HG03159 (cell line): Measurements from ENCODE around the gene SPATA46.

Source experiments
- ATAC-seq: cut with Tn5 transposase; IDR thresholded peaks from one replicate; pipeline ENCODE4 v1.9.1; 2021; ENCODE audit warnings: mild to moderate bottlenecking, moderate library complexity; ENCODE audit not compliant: unreplicated experiment

The SPATA46 gene

DNA sequence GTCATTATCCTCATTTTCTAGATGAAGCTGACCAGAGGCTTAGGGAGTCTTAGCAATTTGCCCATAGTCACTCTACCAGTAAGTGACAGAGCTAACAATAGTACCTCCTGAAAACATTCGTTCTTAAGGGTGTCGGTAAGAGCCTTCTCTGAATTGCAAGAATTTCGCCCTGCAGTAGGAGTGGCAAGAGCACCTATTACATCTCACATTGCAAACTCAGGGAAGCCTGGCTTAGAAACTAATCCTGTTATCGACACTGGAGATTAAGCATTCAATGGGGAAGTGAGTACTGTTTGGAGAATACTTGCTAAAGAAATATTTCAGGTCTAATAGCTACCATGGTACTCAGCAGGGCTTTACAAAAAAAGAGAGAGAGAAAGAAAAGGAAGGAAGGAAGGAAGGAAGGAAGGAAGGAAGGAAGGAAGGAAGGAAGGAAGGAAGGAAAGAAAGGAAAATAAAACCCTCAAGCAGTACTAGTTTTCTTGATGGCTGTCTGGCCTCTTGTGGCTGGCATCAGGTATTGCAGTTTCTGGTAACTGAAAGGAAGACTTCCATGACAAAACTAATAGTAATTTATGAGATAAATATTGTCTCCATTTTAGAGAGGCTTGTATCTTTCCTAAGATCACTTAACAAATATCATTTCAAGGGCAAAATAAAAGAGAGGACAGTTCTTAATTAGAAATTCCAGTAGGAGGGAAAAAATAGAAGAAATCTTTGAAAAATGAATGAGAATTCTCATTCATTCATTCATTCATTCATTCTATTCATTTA, 15.3 kb upstream of the SPATA46 start:
- ATAC-seq = no peak

DNA sequence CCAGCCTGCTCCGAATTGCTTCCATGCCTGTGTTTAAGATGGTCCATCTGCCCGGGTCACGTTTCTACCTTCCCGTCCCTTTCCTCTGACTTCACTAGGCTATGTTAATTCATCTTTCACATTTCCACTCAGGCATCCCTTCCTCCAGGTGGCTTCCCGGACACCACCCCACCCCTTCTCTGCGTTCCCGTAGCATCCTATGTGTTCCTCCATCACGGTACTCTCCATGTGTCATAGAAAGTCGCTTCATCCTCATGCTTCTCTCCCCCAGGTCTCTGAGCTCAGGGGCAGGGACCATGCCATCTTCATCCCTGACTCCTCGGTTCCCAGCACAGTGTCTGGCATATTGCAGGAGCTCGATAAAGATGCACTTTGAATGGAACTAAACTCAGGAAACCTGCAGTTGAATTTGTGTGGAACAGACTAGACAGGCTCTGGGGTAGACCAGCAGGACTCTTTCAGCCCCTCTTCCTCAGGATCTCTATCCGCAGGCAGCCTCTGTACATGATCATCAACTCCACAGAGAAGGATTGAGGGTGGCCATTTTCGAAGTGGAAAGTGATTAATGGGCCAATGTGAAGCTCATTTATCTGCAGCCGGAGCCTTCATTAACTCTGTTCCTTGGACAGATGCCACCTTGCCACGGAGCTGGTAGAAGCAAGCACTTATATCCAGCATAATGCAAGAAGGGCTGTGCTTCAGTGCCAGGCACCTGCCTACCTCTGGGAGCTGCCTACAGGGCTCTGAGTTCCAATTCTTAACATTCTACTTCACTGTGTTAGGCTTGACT, 13.9 kb upstream of the SPATA46 start:
- no peak for ATAC-seq

DNA sequence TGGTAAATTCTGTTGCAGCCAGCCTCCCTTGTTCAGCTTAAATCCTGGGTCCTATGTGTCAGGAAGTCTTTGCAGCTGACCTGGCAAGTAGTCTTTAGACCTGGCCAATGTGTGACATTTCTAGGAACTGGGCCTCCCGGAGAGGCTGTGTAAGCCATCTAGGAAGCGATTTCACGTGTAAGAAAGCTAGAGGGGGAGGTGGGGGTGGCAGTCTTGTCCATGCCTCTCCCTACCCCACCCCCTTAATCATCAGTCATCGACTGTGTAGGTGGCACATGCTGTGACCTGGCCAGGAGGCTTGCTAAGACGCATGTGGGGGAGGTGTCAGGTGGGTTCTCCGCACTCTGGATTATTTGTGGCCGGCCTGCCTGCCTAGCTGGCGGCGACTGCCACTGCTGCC, 13.3 kb upstream of the SPATA46 start:
- no peak for ATAC-seq

DNA sequence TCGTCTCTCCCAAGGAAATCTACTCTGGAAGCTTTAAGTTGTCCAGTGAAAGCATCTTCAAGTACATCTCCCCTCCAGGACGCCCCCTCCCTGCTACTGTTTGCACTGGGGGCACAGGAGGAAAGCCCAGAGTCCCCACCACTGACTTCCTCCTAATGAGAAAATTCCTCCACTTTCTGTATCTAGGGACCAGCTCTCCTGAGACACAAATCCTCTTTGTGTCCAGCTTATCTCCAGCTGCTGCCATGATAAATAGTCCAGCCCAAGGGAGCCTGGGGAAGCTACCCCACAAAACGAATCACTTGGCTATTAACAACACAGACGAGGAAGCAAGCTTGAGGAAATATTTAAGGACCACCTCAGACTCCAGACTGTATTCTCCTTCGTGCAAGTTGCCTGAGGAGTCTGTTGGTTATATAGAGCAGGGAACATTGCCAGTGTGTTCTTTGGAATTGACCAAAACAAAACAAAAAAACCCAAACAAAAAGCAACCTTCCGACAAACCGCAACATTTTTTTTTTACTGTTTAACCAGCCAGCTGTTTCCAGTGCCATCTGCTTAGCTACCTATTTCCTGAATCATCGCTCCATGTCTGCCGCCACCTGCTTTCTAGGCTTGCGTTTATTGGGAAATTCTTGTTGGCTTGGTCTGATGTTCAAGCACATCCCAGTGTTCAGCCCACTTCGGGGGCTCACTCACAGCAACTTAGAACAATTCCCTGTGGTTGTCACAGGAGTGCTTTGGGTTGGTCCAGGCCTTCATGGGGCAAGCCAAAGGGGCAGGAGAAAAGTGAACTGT, 12.6 kb upstream of the SPATA46 start:
- ATAC-seq = no peak

DNA sequence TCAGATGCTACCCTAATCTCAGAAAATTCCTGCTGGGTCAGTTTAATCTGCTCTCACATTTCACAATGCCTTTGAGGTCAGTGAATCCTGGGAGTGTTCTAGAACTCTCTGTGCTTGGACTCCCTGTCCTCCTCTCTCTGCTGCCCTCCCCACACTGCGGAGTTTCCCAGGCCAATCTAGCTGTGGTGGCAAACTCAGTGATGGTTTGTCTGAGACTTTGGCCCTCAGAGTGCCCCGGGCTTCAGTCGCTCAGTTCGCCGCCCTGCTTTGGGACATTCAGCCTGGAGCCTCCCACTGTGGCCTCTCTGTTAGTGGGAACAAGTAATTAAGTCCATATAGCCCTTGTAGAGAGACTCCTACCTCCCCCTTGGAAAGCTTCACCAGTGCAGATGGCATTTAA, 12.0 kb upstream of the SPATA46 start:
- ATAC-seq = no peak

DNA sequence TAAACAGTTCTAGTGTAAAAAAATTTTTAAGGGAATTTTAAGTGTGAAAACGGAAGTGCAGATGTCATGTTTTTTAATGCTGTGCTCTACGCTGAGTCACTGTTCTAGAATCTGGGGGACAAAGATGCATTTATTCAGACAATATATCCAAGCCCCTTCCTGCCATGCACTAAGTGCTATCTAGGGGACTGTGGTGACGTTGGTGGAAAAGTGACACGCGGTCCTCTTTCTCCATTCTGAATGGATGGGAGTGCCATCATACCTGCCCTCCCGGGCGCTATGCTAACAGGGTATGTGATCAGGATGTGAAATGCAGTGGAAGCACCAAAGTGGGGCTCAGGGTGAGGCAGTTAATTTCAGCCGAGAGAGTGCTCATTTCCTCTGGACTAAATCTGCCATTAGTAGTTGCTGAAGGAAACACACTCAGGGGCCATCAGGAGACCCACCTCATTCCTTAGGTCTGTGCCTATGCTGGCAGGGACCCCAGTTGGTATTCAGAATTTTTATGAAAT, 11.5 kb upstream of the SPATA46 start:
- no peak for ATAC-seq

DNA sequence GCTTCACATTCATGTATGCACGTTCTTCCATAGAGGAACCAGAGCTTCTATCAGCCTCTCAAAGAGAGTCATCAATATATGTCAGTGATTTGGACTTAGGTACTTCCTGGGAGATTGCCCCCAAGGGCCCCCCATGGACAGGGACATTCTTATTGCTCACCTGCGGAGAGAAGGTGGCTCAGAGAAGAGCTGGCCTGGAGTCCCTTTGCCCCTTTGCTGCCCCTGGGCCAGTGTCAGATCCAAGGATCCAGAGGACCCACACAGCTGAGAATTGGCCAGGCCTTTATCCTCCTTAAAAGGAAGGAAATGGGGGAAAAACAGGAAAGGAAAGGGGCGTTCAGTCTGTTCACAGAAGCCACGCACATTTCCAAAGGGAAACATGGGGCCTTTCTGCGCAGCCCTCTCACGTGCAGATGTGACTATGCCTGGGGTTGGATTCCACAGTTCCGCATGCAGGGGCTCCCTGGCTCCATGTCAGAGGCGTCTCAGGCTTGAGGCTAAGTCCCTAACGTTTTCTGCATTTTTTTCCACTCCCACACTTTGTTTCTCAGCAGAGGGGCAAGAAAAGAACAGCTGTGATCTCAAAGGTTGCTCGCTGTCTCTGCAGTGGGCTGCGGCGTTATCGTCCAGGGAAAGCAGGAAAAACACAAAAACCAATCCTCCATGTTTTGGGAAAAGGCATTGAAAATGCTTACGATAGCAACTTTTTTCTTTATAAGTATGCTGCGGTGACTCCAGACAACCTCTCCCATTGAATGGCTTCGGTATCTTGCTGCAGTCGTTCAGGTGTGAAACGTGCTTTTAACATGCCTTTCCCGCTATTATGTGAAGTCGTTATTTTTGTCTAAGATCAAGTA, 10.8 kb upstream of the SPATA46 start:
- no peak for ATAC-seq

DNA sequence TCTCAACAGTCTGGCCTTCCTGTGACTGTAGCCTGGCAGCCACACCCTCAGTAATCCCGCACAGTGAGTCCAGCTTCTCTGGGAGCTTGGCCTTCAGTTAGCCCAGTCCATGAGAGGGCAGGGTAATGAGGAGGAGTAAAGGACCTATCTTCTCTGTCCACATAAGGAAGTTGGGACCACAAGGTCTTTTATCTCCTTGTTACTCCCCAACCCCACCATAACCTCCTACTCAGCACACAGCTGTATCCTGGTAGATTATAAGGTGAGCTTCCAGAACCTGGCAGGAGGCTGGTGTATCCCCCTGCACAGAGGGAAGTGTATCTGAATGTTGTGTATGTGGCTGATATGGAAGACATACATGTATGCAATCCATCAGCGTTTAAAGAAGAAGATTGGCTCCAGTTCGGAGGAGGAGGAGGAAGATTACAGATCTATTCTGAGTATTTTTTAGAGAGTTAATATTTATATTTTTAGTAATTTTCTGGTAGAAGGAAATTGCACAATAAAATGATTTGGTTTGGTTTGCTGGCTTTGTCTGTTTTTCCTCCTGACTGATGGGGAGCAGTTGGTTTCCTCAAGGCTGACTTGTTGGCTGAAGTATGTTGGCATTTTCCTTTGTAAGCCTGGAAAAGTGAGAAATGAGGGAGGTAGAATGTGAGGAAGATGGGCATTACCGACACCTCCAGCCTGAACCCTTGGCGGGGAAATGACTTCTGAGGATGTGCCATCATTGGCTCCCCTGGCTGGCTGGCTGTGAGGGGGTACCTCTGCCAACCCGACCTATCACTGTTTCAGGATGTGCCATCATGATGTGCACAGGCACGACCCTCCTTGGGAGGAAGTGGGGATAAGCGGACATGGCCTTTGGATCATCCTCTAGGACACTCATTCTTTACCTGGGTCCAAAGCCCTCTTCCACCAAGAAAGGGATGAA, 9.9 kb upstream of the SPATA46 start:
- ATAC-seq = no peak

DNA sequence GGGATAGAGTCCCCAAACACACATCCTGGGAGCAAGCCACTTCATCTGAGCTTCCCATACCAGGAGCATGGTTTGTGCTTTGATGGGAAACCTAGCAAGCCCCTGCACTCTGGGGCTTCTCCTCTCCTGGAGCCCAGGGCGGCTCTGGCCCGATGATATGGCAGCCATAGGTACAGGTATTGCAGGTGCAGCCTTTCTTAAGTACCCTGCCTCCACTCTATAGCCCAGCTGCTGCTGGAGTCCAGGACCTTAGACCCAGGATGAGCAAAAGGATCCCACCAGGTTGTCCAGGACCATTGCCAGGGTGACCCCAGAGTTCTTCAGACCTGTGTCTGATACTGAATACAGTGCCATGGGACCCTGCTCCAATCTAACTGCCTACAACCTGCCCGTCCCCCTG, 9.0 kb upstream of the SPATA46 start:
- ATAC-seq = no peak

DNA sequence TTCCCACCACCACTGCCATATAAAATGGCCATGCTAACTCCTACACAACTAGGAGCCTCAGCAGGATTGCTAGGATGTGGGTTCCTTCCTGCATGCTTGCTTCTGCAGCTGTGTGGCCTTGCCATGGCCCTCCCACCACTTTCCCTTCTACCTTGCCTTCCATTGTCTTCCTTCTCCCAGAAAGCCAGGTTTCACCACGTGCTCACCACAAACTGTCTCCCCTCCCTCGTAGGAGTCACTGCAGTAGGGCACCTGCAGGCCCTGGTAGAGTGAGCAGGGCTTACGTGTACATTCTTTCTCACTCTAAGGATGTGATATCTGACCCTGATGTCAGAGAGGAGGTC, 8.6 kb upstream of the SPATA46 start:
- ATAC-seq = no peak

DNA sequence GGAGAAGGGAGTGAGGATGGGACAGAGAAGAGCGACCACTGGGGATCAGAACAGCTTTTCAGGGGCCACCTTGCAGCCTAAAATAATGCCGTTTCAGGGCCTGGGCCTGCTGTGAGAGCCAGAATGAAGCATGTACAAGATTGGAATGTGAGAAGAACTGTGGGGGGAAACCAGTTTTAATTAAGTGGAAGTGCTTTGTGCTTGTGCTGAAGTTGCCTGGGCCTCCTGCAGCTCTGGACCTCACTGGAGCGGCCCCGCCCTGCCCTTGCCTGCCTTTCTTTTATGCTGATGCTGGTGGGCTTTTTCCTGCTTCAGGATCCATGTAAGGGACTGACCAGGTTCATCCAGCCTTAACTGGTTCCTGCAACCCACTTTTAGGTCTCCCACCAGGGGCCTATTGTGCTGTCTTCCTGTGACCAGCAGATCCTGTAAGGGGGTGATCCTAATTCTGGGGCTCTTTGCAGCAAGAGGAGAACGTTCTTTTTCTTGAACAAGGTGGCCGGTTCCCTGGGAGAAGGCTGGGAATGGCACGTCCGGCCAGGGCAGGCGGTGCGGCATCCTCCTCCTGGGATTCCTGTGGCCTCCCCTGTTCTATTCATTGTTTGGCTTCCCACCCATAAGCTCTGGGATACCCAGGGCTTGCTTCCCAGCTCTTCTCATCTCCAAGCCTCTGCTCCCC, 8.1 kb upstream of the SPATA46 start:
- ATAC-seq = no peak

DNA sequence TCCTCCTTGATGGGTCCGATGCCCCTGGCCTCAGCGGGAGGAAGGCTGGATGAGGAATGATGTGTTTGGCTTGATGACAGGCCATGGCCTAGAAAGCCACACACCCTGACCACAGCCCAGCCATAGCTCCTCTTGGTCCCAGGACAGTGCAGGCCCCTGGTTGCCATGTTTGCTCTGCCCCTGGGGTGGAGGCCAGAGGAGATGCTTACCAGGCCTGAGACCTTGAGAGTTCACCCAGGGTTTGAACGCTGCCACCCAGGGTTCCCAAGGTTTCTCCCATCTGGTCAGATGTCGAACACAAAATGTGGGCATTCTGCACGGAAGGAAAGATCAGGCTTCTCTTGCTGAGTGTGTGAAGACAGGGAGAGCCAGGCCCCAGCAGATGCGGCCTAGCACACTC, 7.5 kb upstream of the SPATA46 start:
- no peak for ATAC-seq

DNA sequence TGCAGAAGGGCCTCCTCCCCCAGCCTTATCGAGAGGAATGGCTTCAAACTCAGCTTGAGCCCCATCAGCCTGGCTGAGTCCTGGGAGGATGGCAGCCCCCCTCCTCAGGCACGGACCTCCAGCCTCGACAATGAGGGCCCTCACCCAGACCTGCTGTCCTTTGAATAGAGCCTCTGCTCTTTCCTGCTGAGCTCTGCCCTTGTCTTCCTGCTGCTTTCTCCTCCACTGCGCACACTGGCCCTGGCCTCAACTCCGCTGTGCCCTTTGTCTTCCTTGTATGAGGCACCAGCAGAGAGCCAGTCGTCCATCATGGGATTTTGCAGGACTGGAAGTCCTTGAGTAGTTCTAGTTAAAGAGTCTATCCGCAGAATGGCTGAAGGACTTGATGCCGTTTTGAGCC, 6.9 kb upstream of the SPATA46 start:
- ATAC-seq = no peak

DNA sequence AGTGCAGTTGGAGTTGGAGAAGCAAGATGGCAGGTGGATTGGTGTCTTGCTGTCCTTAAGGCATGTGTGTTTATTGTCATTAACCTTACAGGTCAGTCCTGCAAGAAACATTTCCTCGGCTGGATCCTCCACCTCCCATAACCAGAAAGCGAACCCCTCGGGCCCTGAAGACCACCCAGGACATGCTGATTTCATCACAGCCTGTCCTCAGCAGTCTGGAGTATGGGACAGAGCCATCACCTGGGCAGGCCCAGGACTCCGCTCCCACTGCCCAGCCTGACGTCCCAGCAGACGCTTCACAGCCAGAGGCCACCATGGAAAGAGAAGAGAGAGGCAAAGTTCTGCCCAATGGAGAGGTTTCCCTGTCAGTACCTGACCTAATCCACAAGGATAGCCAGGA, 6.4 kb upstream of the SPATA46 start:
- no peak for ATAC-seq

DNA sequence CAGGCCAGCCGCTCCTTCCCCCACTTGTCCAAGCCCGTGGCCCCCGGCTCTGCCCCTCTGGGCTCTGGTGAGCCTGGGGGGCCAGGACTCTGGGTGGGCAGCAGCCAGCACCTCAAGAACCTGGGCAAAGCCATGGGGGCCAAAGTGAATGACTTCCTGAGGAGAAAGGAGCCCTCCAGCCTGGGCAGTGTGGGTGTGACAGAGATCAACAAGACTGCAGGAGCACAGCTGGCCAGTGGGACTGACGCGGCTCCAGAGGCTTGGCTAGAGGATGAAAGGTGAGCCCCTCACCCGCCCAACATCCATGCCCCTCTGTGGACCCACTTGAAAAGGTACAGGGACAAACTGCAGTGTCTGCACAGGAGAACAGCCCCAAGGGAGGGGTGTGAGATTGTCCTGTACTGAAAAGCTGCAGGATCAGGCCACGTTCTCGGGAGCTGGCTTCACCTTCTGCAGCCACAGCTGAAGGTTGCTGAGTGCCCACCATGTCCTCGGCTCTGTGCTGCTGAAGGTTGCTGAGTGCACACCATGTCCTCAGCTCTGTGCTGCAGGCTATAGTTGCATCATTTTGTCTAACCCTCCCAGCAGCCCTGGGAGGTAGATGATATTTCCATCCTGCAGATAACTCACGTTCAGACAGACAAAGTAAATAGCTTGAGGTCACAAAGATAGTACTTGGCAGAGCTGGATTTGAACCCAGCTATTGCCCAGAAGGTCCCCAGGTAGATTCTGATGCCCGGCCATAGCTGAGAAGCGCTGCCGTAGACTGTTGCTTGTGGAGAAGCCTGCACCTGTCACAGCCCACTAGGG, 5.5 kb upstream of the SPATA46 start:
- ATAC-seq = no peak

DNA sequence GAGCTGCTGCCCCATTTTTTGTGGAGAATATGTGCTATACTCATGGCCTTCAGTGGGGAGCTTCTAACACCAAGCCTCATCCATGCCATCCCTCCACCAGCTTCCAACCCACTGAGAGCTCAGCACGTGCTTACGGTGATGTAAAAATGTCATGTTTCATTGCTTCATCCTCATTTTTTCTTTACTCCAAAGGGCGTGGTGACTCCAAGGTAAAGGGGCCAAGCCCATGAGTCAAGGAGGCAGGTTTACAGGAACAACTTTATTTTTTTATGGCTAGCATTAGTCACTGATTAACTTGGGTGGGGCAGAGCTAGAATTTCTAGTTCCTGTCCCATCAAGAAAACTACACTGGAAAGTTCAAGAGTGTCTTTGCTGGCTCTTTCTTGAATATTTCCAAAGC, 4.7 kb upstream of the SPATA46 start, which contains the start of gene C1orf226:
Gene C1orf226 (plus strand): TSS at position 346 of the 400 bp plus-strand sequence. CDS start 174 bp downstream, outside the sequence.
- no peak for ATAC-seq

DNA sequence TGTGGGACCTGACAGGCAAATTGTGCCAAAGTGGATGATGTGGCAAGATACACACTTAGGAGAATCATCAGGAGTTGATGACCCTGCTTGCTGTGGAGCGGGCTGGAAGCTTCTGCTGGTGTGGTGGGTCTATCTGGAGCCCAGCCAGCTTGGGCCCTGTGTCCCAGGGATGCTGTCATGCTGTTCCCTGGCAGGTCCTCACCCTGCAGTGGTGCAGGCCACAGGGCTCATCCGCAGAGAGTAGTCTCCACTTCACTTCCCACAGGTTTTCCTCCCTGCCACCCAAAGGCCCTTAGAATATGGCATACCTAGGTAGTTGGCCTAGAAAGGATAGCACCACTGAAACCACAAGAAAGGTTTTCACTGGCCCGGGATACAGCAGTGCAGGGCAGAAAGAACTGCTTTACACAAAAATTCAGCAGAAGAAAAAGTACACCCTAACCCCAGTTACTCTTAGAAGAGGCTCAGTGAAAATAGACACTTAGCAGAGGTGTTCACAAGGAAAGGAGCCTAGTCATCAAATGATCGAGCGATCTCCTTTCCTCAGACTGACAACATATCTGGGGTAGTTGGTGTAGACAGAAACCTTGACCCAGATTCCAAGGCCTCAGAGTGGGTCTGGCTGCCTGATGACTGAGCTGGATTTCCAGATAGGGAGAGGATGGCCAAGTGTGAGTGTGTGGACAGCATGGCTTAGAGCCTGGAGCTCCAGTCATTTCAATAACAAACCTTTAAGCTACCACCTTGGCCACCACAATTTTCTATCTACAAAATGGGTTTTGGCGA, 3.6 kb upstream of the SPATA46 start:
- ATAC-seq = no peak
